Islet precursor cell (in vitro differentiated cells): Measurements from ENCODE around the gene ABHD16B.
"Not testable (repeated sequence)": the region's sequence is repeated elsewhere in the genome, so short reads cannot be mapped to it uniquely, and the experiment has no call there.

Source experiments
- DNase-seq: peaks from one replicate; pipeline ENCODE4 v3.0.0-alpha.2; 2018

The ABHD16B gene

DNA sequence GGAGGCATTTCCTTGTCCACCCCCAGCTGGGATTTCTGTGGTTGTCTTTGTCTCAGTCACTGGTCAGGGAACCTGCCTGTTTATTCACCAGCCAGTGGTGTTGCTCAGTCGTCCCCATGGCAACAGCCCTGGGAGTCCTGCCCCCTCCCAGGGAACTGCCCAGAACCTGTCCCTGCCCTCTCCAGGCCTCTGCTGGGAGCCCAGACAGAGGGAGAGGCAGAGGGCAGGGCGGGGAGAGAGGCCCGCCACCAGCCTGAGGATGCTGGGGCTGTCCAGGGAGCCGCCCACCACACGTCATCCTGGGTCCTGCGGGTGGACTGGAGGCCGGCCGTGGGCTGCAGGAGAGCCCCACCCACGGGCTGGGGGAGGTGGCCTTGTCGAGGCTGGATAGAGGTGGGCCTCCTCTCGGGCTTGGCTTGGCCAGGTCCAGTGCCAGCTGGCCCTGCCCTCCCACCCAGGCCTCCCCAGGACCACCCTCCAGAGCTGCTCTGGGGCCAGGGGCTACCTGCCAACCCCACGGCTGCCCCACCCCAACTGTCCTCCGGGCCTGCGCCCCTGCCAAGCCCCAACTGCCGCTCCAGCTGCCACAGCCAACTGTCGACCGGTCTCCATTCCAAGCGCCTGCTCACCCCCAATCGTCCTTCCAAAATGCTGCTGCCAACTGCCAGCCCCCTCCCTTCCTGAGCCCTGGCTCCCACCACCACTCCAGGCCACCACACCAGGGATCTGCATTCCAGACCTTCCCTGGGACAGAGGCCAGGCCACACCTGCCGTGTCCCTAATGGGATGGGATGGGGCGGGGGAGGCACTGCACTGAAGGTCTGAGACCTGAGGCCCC is 26.1 kb upstream of the ABHD16B start:
- peak; percentile 100 for DNase-seq

DNA sequence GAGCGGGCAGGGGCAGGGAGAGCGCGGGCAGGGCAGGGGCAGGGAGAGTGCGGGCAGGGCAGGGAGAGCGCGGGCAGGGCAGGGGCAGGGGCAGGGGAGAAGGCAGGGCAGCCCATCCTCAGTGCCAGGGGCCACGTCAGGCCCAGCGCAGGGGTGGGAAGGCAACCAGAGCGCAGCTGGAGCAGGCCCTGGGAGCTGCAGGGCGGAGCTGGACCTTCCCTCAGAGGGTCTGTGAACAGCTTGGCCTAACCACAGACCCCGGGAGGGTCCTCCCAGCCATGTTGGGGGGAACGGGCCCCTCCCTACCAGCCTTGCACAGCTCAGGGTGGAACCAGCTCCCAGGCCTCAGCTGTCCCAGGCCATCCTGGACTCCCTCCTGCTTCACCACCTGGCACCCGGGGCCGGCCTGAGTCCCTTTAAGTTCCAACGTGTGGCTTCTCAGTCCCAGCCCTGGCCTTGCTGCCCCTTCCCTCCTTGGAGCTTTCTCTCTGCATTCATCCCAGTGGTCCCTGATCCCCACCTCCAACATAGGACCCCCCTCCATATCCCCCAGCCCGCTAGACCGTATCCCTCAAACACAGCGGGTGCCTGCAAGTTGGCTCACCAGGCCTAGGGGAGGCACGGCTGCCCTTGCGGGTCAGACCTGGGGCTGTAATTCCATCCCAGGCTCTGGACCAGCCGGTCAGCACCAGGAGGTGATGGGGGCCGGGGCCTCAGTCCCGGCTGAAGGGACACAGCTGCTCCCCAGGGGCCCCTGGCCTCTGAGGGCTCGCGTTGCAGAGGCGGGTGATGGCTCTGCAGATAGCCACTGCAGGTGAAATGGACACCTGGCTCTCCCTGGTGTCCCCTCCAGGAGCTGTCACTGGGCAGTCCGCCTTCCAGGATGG is 24.6 kb upstream of the ABHD16B start:
- DNase-seq = peak; percentile 56

DNA sequence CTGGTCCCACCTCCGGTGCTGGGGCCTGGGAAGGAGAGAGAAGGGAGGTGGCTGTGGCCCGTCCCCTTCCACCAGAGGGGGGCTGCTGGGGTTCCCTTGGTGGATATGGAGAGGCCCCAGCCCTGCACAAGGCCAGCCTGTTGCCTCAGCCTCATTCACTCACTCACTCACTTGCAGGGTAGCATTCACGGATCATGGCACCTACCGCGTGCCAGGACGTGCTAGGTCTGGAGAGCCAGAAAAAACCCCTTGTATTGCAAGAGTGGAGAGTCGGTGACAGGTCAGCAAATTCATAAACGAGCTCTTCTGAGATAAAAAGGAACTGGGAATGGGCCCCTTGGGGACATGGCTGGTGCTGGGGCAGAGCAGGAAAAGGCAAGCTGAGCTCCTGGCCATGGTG is 23.8 kb upstream of the ABHD16B start:
- no peak for DNase-seq

DNA sequence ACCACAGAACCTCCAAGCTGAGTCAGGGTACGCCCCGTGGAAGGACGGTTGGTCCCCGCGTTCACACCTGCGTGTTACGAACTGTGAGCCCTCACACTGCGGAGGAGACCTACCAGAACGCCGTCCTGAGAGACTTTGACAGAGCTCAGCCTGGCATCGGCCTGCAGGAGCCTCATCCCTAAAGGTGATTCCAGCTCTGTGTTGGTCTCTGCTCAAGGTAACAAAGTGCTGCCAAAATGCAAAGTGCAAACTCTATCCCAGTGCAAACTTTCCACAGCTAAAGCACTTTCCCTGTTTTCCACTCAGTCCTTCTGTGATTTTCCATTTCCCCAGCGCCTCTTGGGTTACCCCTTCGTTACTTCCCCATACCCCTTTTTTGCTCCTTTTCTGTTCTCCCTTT is 21.7 kb upstream of the ABHD16B start:
- DNase-seq = no peak

DNA sequence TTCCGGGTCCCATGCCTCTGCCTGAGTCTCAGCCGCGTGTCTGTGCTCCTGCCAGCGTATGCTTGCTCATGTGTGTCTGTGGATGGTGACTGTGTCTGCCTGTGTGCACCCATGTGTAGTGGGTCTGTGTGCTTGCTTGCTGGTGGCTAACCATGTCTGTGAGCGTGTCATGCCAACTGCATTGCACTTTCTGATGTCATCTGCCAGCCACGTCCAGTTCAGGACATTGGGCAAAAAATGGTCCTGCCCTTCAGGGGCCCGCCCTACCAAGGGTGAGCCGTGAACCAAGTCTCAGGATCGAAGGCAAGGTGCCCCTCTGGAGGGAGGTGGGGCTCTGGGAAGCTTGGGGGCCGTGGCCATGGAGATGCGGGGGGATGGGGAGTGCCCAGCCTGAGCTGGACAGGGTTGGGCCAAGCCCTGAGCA is 20.9 kb upstream of the ABHD16B start:
- no peak for DNase-seq

DNA sequence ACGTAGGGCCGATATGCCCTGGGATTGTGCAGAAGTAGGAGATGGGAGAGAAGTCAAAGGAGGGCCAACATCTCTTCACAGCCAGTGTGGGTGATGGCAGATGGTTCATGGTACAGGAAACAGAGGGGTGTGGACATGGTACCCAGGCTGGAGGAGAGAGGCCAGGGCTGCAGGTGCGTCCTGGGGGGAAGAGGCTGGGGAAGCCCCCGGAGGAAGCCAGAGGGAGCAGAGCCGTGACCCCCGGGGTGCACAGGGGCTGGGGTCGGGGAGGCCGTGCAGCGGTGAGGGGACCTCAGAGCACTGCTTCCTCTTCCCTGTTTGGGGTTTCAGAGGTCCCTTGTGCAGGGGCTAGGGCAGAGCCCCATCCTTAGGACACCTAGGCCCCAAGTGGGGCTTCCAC is 19.0 kb upstream of the ABHD16B start:
- DNase-seq = no peak

DNA sequence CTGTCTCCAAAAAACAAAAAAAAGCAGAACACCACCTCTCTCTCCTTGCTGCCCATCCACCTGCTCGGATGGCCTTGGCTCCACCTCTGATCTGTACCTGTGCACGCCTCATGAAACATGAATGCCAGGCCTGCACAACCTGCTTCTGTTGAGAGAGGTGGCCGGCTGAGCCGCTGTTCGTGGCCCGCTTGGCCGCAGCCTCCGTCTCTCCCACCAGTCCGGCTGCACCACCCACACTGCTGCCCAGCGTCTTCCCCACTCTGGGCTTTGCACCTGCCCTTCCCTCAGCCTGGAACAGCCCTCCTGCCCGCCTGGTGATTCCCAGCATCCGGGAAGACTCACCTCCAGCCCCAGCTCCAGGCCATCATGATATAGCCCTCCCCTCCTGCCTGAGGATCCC is 18.1 kb upstream of the ABHD16B start:
- peak; percentile 55 for DNase-seq

DNA sequence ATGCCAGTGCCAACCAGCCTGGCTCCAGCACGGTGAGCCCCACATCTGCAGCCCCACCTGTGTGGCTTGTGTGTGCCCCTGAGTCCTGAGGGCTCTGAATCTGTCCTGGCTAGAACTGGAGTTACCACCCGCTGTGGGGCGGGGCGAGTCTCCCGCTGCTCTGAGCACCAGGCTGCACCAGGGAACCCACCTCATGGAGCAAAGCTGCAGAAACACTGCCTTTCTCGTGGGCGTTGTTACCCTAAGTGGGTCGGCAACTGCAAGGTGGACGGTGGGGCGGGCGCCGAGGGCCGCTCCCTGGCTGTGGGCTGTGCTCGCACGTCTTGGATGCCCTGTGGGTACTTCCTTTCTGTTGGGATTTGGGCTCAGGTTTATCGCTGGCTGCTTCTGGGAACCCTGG is 17.5 kb upstream of the ABHD16B start:
- DNase-seq = peak; percentile 54

DNA sequence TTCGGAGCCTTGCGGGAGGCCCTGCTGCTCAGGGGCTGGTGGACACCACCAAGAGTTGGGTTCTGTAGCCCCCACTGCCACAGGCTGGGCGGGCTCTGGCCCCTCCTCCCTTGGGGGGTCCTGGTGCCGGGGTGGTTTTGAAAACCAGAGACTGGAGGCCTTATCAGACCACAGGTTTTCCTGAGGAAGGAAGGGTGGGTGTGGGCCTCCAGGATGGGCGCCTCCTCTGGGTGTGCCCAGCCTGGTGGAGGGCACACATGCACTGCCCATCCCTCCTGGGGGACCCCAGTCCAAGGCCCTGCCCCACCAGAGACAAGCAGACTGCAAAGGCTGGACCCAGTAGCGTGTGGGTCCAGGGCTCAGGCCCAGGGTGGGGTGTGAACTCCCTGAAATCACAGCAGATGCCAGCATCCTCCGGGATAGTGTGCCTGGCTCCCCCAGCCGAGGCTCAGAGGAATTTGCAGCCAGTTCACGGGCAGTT is 16.7 kb upstream of the ABHD16B start:
- DNase-seq = peak; percentile 46

DNA sequence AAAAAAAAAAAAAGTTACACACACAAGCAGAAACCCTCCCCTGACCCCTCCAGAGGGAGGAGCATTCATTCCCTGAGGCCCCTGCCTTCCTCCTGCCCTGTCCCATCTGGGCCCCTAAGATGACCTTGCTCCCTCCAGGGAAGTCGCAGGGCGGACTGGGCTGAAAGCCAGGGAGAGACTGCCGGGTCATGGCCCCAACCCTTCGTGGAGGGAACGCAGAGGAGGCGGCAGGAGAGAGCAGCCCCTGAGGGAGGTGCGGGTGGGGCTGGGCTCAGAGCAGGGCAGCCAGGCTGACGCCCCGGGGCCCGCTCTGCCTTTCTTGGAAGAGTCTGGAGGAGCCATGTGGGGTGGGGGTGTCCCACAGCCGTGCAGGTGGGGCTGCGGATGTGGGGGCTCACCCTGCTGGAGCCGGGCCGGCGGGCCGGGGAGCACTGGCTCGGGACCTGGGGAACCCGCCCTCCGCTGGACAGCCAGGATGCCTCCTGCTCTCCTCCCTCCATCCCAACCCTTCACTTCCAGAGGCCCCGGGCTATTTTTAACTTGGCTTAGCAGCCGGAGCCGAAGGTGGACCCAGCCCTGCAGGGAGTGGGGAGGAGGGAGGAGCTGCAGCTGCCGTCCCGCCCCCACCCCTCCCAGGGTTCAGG is 15.0 kb upstream of the ABHD16B start:
- DNase-seq = peak; percentile 89

DNA sequence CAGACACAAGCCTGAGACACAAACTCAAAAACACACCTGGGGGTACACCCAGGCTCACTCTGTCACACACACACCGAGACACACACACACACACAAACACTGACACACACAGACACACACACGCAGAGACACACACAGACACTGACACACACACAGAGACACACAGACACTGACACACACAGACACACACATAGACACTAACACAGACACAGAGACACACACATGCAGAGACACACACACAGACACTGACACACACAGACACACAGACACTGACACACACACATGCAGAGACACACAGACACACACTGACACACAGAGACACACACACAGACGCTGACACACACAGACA is 14.4 kb upstream of the ABHD16B start:
- DNase-seq = no peak

DNA sequence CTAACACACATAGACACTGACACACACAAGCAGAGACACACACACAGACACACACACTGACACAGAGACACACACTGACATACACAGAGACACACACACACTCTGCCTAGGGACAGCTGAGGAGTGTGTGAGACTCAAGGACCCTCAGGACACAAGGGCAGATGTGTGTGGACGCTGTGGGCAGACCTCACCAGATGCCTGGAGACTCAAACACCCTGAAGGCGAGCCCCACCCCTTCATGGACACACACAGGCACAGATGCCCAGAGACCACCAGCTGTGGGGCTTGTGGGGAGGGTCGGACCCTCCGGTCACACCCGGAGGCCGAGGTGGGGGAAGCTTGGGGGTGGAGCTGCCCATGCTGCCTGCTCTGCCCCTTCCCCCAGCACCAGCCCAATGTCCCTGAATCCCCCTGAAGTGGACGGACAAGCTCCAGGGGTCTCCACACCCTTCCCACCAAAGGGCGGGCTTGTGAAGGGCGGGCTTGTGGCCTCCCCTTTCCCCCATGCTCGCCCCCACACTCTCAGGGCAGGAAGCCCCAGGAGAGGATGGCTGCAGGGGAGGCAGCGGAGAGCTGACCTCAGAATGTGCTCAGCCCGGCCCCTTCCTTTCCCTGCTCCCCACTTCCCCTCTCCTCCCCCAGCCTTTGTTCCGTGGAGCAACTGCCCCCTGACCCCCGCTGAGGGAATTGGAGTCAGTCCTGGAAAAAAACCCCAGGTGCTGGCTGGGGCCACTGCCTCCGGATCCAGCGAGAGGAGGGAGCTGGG is 13.9 kb upstream of the ABHD16B start:
- DNase-seq = peak; percentile 62

DNA sequence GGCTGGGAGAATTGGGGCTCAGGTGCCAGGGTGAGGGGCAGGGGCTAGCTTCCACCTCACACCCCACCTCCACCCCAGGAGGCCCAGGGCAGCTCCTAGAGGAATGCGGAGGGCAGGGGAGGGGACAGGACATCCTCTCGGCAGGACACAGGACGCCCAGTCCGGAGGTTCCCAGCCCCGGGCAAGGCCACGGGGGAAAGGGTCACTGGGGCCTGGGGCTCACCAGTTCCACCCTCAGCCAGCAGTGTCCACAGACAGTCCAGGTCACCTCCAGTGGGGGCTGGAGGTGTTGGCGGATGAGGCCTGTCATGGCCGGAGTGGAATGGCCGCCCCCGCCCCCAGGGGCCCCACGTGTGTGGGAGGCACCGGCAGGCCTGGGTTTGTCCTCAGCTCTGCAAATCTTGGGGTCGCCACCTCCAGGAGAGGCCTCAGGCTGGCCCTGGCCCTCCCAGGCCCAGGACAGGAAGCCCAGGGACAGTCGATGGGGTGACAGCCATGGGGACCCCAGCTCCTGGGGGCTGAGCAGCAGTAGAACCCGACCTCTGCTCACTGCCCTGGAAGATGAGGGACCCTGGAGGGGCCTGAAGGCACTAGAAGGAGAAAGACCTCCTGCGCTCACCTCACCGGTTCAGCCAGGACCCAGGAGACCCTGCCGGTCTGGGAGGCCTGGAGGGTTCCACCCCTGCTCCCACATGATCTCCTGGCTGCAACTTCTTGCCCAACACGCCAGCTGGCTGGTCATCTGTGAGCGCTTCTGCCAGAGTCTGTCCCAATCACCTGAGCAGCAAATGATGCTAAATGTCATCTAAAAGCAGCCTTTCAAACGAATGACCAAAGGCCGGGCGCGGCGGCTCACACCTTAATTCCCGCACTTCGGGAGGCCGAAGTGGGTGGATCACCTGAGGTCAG is 13.0 kb upstream of the ABHD16B start:
- DNase-seq = peak; percentile 57

DNA sequence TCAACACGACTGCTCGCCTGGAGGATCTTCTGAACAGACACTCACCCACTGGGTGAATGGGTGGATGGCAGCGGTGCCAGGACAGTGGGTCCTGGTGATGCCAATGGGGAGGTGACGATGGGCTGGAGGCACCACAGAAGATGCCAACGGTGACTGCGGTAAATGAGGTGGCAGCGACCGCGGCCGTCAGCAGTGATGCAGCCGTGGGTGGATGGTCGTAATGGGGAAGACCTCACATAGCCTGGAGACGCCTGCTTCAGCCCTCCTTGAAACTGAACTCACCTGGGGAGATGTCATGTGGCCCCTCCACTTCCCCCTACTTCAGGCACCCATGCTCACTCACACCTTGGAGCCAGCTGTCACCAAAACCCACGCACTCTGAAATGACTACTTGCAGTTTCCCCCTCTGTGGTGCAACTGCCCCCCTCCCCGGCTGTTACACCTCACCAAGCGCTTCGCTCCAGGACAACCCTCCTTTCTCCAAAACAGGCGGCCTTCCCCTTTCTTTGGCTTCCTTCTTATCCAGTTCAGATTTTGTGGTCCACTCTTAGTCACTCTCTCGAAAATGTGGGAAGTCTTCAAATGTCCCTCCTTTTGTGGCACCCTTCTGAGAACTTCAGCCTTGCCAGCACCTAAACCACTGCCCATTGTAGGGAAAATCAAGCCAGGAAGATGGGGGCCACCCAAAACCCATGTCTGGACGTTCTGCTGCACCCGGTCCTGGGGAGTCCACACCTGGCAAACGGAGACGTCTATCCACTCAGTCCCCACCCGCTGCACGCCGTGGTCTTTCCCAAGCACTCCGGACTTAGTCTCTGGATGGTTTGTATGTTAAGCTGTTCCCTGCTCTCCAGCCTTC is 10.4 kb upstream of the ABHD16B start:
- no peak for DNase-seq

DNA sequence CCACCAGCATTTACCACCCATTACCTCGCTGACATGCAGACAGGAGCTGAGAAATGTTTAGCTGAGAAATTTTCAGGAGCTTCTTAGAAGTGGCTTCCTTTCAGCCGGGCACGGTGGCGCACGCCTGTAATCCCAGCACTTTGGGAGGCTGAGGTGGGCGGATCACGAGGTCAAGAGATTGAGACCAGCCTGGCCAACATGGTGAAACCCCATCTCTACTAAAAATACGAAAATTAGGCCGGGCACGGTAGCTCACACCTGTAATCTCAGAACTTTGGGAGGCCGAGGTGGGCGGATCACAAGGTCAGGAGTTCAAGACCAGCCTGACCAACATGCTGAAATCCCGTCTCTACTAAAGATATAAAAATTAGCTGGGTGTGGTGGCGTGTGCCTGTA is 9.8 kb upstream of the ABHD16B start:
- not testable (repeated sequence) for DNase-seq

DNA sequence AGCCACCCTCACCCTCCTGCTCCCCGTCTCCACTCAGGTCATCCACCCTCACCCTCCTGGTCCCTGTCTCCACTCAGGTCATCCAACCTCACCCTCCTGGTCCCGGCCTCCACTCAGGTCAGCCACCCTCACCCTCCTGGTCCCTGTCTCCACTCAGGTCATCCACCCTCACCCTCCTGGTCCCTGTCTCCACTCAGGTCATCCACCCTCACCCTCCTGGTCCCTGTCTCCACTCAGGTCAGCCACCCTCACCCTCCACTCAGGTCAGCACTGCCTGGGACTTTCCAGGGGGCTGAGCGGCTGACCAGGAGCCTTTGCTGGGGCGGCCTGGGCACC is 7.6 kb upstream of the ABHD16B start:
- not testable (repeated sequence) for DNase-seq

DNA sequence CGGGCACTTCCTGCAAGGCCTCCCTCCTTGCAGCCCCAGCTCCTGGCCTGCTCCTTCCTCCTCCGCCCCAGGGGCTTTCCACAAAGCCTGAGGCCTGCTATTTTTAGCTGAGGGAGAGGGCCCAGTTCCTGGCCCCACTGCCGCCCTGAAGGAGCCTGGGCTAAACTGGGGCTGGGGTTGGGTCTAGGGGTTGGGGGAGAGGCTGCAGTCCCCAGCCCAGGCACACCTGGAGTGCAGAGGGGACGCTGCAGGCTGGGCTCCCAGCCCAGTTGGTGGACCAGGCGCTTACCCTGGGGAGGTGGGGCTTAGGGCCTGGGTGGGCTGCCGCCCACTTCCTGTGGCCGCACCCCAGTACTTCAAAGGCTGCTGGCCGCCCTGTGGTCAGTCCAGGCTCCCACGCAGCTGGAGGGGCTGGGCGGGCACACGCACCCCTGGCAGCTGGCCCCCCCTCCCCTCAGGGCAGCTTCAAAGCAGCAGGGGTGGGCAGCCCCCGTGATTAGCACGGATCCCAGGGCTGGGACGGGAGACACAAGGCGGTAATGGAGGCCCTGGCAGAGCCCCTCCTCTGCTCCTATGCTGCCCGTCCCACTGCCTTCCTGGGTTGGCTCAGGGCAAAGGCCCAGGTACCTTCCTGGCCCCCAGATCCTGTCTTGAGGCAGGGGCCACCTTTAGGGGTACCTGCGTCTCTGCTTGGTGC is 7.1 kb upstream of the ABHD16B start:
- DNase-seq = peak; percentile 56

DNA sequence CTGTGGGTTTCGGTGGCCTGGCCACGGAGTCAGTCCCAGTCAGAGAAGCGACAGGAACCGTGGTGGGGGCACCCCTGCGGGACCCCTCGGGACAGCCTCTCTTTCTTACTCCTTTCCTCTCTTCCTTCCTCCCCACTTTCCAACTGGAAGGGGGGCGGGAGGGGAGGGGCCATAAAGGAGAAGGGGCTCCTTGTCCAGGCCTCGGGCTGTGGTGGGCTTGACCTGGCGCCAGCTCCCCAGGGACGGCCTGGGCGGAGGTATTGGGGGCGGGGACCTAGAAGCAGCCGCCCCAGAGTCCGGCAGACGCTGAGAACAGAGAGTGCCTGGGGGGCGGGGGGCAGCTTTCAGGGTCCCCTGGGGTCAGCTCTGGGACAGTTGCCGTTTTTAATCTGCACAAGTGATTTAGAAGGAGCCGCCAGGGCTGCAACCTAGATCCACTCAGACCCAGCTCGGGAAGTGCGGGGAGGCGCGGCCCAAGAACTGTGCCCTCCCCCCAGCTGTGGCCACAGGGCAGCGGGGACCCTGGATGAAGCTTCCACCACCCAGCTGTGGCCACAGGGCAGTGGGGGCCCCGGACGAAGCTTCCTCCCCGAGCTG is 6.4 kb upstream of the ABHD16B start:
- peak; percentile 52 for DNase-seq

DNA sequence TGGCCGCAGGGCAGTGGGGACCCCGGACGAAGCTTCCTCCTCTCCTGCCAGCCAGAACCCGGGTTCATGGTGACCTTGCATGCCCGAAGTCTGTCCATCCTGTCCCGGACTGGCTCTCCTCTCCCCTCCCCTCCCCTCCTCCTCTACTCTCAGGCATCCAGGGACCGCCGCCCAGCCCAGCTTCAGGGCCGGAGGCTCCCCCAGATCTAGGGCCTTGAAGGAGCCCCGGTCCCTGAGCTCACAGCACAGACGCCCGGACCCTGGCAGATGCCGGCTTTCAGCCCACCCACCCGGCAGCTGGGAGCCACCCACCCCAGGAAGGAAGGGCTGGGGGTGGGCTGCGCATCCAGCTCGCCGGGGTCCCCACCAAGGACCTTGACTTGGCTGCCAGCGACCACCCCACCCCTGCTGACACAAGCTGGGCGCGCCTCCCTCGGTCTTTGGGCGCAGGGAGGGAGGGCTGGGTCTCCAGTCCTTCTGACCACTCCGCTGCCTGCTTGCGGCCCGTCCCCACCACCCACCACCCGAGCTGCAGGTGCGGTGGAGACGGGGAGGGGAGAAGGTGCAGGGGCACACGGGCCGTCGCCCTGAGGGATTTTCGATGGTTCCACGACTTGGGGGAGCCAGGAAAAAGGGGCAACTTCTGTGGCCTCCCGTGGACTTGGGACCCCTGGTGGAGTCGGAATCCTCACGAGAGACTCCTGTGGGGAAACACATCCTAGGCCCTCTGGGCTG is 5.8 kb upstream of the ABHD16B start:
- peak; percentile 59 for DNase-seq
